DOHH2 (cell line): Measurements from ENCODE around the gene BNC2.

ENCODE experiments used
- EZH2phosphoT487 ChIP-seq: fragments of 200-600 bp; sonication (generic); IDR thresholded peaks from 2 replicates; pipeline ENCODE4 v1.6.1; 2017; ENCODE audit warnings: borderline replicate concordance, mild to moderate bottlenecking, antibody characterized with exemption, low read length, moderate library complexity, mixed read lengths
- TF ChIP-seq, protein P1 (sequence below): fragments of 200-600 bp; sonication (generic); IDR thresholded peaks from one replicate; pipeline ENCODE4 v1.5.1; 2014; ENCODE audit warnings: antibody characterized with exemption, mild to moderate bottlenecking, low read depth, low read length; ENCODE audit not compliant: poor library complexity, severe bottlenecking

DNA sequence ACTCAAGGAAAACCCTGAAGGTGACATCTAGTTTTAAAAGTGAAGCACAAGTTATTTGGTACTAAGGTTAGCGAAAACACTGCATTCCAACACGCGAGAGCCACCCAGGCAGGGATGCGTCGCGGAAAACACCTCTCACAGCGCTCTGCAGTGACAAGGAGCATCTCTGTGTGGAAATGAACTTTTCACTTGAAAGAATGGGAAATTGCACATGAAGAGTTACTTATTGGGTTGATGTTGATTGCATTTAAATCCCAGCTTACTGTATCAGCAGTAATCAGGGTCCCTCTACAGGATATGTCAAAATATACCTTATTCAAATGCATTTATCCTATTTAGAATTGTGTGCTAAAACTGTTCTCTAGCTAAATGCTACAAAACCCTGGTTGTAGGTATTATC lies 144.4 kb downstream of the BNC2 start:
- TF ChIP-seq, protein P1, sequence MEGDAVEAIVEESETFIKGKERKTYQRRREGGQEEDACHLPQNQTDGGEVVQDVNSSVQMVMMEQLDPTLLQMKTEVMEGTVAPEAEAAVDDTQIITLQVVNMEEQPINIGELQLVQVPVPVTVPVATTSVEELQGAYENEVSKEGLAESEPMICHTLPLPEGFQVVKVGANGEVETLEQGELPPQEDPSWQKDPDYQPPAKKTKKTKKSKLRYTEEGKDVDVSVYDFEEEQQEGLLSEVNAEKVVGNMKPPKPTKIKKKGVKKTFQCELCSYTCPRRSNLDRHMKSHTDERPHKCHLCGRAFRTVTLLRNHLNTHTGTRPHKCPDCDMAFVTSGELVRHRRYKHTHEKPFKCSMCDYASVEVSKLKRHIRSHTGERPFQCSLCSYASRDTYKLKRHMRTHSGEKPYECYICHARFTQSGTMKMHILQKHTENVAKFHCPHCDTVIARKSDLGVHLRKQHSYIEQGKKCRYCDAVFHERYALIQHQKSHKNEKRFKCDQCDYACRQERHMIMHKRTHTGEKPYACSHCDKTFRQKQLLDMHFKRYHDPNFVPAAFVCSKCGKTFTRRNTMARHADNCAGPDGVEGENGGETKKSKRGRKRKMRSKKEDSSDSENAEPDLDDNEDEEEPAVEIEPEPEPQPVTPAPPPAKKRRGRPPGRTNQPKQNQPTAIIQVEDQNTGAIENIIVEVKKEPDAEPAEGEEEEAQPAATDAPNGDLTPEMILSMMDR: no peak
- TF ChIP-seq EZH2phosphoT487: no peak
